NCI-H2081 treated with DMSO at 0.1 percent for 48 hours (cell line): Measurements from ENCODE around the gene RSF1.
"Not testable (repeated sequence)": the region's sequence is repeated elsewhere in the genome, so short reads cannot be mapped to it uniquely, and the experiment has no call there.

Experiments used
- DNase-seq: peaks from one replicate; lab custom pipeline; 2025; lab: John Stamatoyannopoulos, UW

The RSF1 gene

DNA sequence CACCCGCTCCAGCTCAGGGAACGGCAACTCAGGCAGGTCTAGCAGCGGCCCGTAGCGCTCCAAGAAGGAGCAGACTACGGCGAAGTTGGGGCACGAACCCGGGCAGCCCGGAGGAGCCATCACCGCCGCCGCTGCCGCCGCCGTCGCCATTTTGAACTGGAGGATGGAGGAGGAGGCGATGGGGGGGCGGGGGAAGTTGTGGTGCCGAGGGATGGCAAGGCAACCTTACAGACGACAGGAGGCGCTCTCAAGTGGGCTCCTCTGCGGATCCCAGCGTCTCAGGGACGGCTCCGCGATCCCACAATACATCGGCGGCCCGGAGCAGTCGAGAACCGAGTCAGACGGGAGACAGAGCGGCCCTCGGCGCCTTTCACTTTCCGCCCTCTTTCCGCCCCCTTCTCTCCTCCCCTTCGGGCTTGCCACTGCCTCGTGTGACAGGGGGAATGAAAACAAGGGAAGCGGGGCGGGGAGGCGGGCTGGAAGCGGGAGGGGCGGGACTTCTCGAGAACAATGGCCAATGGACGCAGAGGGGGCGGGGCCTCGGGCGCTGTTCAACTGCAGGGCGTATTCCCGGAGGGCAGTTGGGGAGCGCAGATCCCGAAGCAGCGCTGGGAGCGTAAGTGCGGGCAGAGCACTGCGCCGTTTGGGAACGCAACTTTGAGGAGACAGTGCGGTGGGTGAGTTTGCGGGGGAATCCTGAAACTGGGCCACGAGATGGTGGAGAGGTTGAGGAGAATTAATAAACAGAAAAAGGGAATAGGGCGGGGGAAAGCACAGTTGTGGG lies at the start of gene RSF1, which contains the start of gene AAMDC:
TSS of gene RSF1 (minus strand) at position 158 of the 784 bp plus-strand sequence. CDS start at position 150, 8 bp downstream.
TSS of gene AAMDC (plus strand) at position 580 of the 784 bp plus-strand sequence. CDS start 21,353 bp downstream, outside the sequence.
- peak; percentile 79 for DNase-seq

- no peak for DNase-seq
Measured at GRCh38 chr11:77868744-77869143, 48.2 kb upstream of the RSF1 start.

- DNase-seq: no peak
Measured at GRCh38 chr11:77866336-77866735, 45.8 kb upstream of the RSF1 start.

GRCh38 chr11:77865805-77866204 lies 45.3 kb upstream of the RSF1 start:
- no peak for DNase-seq

DNA sequence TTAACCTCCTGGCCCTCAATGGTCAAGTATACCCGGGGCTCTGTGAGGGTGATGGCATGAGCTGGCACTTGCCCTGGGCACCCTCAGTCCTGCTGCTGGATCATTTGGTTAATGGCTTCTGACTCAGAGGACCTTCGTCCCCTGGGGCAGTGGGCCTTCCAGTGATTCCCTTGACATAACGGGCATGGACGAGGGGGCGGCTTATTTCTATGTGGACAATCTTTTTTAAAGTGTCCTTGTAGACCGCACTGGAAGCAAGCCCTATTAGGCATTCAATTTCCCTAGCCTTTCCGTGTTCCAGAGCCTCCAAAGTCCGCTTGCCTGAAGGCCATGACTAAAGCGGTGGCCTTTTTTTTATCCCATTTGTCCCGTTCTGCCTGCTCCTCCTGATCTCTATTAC lies 40.9 kb upstream of the RSF1 start:
- DNase-seq: not testable (repeated sequence)

DNA sequence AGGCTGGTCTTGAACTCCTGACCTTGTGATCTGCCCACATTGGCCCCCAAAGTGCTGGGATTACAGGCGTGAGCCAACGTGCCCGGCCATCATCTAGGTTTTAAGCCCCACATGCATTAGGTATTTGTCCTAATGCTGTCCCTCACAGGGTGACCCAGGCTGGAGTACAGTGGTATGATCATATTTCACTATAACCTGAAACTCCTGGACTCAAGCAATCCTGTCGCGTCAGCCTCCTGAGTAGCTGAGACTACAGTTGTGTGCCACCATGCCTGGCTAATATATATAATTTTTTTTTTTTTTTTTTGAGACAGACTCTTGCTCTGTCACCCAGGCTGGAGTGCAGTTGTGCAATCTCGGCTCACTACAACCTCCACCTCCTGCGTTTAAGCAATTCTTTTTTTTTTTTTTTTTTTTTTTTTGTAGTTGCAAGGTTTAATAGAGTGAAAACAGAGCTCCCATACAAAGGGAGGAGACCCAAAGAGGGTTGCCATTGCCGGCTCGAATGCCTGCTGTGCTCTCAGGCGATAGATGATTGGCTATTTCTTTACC lies 37.5 kb upstream of the RSF1 start:
- not testable (repeated sequence) for DNase-seq

DNA sequence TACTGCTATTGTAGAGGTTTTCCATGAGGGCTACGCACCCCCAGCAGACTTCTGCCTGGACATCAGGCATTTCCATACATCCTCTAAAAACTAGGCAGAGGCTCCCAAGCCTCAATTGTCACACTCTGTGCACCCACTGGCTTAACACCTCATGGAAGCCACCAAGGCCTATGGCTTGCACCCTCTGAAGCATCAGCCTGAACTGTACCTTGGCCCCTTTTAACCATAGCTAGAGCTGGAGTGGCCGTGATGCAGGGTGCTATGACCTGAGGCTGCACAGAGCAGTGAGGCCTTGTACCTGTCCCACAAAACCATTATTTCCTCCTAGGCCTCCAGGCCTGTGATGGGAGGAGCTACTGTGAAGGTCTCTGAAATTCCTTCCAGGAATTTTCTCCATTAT lies 34.3 kb upstream of the RSF1 start:
- no peak for DNase-seq

DNA sequence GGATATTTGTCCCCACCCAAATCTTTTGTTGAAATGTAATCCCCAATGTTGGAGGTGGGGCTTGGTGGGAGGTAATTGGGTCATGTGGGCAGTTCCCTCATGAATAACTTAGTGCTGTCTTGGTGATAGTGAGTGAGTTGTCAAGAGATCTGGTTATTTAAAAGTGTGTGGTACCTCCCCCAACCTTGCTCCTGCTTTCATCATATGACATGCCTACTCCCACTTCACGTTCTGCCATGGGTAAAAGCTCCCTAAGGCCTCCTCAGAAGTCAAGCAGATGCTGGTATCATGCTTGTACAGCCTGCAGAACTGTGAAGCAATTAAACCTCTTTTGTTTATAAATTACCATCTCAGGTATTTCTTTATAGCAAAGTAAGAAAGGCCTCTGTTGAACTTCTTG lies 31.0 kb upstream of the RSF1 start:
- DNase-seq: no peak

DNA sequence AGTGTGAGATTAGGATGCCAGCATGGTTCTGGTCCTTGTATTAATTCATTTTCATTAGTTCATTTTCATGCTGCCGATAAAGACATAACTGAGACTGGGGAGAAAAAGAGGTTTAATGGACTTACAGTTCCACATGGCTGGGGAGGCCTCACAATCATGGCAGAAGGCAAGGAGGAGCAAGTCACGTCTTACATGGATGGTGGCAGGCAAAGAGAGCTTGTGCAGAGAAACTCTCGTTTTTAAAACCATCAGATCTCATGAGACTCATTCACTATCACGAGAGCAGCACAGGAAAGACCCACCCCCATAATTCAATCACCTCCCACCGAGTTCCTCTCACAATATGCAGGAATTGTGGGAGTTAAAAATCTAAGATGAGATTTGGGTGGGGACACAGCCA lies 23.2 kb upstream of the RSF1 start:
- DNase-seq: not testable (repeated sequence)

DNA sequence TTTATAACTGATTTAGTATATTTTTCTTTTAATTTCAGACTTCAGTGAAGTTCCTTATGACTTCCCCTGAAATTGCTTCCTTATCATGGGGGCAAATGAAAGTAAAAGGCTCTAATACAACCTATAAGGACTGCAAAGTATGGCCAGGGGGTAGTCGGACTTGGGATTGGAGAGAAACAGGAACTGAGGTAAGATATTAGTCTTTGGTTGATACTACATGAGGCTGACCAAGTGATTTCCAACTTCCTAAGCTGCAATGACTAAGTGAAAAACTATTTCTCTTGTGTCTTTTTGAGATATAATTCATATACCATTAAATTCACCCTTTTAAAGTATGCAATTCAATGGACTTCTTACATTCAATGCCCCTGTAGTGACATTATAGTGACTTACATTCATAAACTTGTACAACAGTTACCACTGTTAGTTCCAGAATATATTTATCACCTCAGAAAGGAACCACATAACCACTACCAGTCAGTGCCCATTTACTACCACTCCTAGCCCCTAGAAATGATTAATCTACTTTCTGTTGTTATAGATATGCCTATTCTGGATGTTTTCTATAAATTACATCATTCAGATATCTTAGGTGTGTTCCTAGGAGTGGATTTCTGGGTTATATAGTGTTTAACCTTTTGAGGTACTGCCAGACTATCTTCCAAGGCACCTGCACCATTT lies 22.1 kb upstream of the RSF1 start:
- no peak for DNase-seq

GRCh38 chr11:77833302-77833701 lies 12.8 kb upstream of the RSF1 start:
- DNase-seq: no peak

- no peak for DNase-seq
Measured at GRCh38 chr11:77828926-77829325, 8.4 kb upstream of the RSF1 start.

- no peak for DNase-seq
Measured at GRCh38 chr11:77823775-77824174, 3.3 kb upstream of the RSF1 start.

DNA sequence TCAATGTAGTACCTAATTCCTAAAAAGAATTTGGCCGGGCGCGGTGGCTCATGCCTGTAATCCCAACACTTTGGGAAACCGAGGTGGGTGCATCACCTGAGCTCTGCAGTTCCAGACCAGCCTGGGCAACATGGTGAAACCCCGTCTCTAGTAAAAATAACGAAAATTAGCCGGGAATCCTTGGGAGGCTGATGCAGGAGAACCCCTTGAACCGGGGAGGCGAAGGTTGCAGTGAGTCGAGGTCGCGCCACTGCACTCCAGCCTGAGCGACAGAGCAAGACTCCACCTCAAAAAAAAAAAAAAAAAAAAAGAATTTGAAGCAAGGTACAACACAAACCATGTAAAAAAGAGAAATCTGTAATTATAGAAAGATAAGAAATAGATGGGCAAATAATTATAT lies 1.6 kb upstream of the RSF1 start:
- not testable (repeated sequence) for DNase-seq

GRCh38 chr11:77821349-77821851 lies 878 bp upstream of the RSF1 start:
- no peak for DNase-seq

- DNase-seq: no peak
Measured at GRCh38 chr11:77819921-77820564, 479 bp downstream of the RSF1 start.

- DNase-seq: peak; percentile 15
Measured at GRCh38 chr11:77819411-77819920, 1.1 kb downstream of the RSF1 start.

DNA sequence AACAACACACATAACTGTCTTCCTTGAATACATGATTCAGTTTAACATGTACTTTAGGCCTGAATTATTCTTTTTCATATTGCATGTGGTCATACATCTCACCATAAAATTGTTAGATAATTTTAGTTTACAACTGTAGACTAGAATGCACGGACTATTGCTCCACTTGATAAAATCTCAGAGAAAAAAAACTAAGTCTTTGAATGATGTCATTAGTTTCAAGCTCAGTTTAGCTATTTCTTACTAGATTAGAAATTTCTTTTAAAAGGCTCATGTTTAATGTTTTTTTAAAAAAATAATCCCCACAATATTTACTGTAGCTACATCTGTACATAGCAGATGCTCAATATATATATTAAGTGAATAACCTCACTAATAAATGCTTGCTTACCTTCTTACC lies 5.1 kb downstream of the RSF1 start:
- no peak for DNase-seq

DNA sequence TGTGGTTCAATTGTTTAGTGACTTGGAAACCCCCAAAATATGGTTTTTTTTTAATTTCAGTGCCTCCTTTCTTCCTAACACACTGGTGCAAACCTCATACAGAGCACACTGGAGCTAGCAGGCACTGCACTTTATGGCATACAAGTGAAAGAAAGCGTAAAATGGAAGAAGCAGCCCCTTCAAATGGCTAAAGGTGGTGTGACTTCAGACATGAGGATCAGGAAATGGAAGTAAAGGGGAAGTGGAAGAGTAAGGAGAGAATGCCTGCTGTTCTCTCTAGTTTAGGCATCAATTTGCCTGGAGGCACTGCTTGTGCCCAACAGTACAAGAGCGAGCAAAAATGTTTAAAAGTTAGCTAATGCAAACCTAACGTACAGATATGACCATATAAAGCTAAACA lies 5.7 kb downstream of the RSF1 start:
- DNase-seq: no peak

DNA sequence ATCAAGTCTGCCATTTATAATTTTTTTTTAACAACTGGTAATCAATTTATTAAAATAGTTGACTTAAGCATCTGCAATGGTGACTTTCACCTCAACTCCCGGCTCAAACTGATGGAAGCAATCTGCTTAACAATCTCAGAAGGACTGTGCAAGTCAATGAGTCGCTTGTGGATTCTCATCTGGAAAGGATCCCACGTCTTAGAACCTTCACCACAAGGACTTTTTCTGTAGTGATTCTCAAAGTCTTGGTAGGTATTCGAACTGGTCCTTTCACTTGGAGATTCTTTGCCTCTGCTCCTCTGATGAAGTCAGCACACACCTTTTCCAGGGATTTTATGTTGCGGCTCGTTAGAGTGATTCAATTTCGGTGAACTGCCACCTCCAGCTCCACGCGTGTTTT lies 7.3 kb downstream of the RSF1 start:
- DNase-seq: no peak

DNA sequence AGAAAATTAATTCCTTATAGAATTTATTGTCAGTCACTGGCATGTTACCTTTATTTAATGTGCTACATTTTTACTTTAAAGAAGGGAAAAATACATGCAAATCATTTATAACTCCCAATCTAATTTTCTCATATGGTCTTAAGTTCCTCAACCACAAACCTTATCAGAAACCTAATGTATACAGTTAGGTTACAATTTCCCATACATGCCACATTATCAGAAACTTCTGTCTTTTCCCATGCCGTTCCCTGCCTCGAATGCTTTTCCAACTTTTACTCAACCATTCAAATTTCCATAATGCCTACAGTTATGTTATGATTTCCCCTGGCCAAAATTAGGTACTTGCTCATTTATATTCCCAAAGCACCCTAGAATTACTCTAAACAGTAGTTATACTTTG lies 13.5 kb downstream of the RSF1 start:
- no peak for DNase-seq

GRCh38 chr11:77806415-77806814 lies 14.1 kb downstream of the RSF1 start:
- no peak for DNase-seq
